NB4 (cell line): ENCODE results near the gene FBXW11.

ENCODE experiments used
- MYC ChIP-seq: IDR thresholded peaks from 2 replicates; pipeline ENCODE4 v1.6.1; 2011; ENCODE audit warnings: low read depth, low read length
- POLR2A ChIP-seq: IDR thresholded peaks from 2 replicates; pipeline ENCODE4 v1.6.1; 2011; ENCODE audit warnings: mild to moderate bottlenecking; ENCODE audit not compliant: insufficient read length; ENCODE audit errors: extremely low read depth
- TF ChIP-seq, protein P1 (sequence below): IDR thresholded peaks from one replicate; pipeline ENCODE4 v1.5.1; 2012; ENCODE audit warnings: low read depth, low read length
- TF ChIP-seq, protein P2 (sequence below): IDR thresholded peaks from 2 replicates; pipeline ENCODE4 v1.6.1; 2011; ENCODE audit warnings: low read depth, low read length

DNA sequence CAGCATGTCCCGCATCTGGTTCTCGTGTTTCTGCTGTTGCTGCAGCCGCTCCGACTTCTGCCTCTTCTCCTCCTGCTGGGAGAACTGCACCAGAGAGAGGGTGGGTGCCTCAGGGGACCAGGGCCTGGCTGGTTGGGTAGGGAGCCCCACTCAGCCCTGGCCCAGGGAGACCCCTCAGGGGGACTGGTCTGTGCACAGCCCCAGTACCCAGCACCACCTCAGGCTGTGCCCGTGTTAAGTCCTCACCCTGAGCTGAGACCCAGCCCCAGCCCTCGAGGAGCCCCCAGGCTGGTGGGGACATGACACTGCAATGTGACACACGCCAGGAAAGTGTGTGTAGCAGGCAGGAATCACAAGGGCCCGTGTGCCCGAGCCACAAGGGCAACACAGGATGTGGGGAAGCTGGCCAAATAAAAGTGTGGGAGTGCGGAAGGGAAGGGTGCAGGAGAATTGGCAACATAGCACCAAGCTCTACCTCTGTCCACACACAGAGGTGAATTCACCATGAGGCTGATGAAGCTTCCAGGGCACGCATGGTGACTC is 48.2 kb upstream of the FBXW11 start:
- TF ChIP-seq, protein P1, sequence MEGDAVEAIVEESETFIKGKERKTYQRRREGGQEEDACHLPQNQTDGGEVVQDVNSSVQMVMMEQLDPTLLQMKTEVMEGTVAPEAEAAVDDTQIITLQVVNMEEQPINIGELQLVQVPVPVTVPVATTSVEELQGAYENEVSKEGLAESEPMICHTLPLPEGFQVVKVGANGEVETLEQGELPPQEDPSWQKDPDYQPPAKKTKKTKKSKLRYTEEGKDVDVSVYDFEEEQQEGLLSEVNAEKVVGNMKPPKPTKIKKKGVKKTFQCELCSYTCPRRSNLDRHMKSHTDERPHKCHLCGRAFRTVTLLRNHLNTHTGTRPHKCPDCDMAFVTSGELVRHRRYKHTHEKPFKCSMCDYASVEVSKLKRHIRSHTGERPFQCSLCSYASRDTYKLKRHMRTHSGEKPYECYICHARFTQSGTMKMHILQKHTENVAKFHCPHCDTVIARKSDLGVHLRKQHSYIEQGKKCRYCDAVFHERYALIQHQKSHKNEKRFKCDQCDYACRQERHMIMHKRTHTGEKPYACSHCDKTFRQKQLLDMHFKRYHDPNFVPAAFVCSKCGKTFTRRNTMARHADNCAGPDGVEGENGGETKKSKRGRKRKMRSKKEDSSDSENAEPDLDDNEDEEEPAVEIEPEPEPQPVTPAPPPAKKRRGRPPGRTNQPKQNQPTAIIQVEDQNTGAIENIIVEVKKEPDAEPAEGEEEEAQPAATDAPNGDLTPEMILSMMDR = no peak
- no peak for TF ChIP-seq POLR2A
- TF ChIP-seq, protein P2, sequence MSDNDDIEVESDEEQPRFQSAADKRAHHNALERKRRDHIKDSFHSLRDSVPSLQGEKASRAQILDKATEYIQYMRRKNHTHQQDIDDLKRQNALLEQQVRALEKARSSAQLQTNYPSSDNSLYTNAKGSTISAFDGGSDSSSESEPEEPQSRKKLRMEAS = no peak
- no peak for TF ChIP-seq MYC
